OCI-LY7 (cell line): ENCODE data around the gene SLC2A4.

Source experiments
- EZH2phosphoT487 ChIP-seq: fragments of 200-600 bp; sonication (generic); IDR thresholded peaks from 2 replicates; pipeline ENCODE4 v1.6.1; 2018; ENCODE audit warnings: low read depth, borderline replicate concordance, mild to moderate bottlenecking, mixed run types, antibody characterized with exemption, low read length, moderate library complexity, mixed read lengths
- TF ChIP-seq, protein P1 (sequence below): fragments of 200-600 bp; sonication (generic); conservative IDR thresholded peaks from 2 replicates; pipeline ENCODE4 v1.5.1; 2014; ENCODE audit warnings: mild to moderate bottlenecking, antibody characterized with exemption, low read length, moderate library complexity, mixed read lengths

- TF ChIP-seq, protein P1, sequence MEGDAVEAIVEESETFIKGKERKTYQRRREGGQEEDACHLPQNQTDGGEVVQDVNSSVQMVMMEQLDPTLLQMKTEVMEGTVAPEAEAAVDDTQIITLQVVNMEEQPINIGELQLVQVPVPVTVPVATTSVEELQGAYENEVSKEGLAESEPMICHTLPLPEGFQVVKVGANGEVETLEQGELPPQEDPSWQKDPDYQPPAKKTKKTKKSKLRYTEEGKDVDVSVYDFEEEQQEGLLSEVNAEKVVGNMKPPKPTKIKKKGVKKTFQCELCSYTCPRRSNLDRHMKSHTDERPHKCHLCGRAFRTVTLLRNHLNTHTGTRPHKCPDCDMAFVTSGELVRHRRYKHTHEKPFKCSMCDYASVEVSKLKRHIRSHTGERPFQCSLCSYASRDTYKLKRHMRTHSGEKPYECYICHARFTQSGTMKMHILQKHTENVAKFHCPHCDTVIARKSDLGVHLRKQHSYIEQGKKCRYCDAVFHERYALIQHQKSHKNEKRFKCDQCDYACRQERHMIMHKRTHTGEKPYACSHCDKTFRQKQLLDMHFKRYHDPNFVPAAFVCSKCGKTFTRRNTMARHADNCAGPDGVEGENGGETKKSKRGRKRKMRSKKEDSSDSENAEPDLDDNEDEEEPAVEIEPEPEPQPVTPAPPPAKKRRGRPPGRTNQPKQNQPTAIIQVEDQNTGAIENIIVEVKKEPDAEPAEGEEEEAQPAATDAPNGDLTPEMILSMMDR, result no peak
- no peak for TF ChIP-seq EZH2phosphoT487
These were observed 22.0 kb upstream of the SLC2A4 start for GRCh38 chr17:7259555-7259889.
